ENCODE measurements around the gene LAMB4.

- TF ChIP-seq CTCF (IDR thresholded peaks at IDR 0.05; ENCODE audit: insufficient read depth, low read length) (no peak), POLR2AphosphoS5 (IDR thresholded peaks at IDR 0.05; ENCODE audit: low read depth) (no peak), GABPA (IDR thresholded peaks at IDR 0.05; ENCODE audit: low read depth) (no peak), REST (IDR thresholded peaks at IDR 0.05; ENCODE audit: insufficient replicate concordance, low read depth) (no peak)
These were observed 5.3 kb downstream of the LAMB4 start for GRCh38 chr7:108124820-108125219.
